Fibroblast of pulmonary artery (primary cell): ENCODE measurements around the gene TRIP12.

ENCODE experiments used
- DNase-seq: peaks from one replicate; pipeline ENCODE4 v3.0.0-alpha.2; 2010; ENCODE audit warnings: low read depth
- H3K4me3 ChIP-seq: replicated peaks from 2 replicates; pipeline ENCODE4 v1.5.1; 2011; ENCODE audit warnings: low read depth, mild to moderate bottlenecking, control low read depth, low read length, moderate library complexity
- TF ChIP-seq, protein P1 (sequence below): IDR thresholded peaks from 2 replicates; pipeline ENCODE4 v1.5.1; 2011; ENCODE audit warnings: mild to moderate bottlenecking, control low read depth, low read length, inconsistent platforms; ENCODE audit errors: missing control alignments

Gene TRIP12

DNA sequence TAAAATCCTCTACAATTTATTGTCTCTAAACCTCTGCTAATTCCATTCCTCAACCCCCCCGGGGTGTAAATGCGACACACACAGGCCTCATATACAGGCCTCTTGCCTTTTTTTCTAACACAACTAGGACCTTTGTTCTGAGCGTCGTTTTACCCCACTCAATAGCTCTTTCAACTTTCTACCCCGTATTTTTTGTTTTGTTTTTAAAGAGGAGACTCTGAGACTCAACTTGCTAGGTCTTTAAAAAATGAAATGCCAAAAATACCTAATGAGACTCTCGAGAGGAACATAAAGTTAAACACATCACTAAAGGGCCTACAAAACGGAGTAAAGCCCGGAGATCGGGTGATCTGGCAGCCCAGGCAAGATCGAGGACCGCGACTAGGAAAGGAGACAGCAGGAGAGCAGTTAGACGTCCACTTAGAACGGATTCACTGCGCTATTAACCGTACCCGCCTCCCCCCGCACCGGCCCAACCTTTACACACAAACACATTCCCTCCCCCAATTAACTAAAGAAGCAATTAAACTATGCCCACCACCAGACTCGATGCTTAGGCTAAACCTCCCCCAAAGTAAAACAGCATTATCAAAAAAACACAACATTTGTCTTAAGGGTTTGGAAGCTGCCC lies 1.7 kb downstream of the TRIP12 start:
- DNase-seq: peak; percentile 24
- TF ChIP-seq, protein P1, sequence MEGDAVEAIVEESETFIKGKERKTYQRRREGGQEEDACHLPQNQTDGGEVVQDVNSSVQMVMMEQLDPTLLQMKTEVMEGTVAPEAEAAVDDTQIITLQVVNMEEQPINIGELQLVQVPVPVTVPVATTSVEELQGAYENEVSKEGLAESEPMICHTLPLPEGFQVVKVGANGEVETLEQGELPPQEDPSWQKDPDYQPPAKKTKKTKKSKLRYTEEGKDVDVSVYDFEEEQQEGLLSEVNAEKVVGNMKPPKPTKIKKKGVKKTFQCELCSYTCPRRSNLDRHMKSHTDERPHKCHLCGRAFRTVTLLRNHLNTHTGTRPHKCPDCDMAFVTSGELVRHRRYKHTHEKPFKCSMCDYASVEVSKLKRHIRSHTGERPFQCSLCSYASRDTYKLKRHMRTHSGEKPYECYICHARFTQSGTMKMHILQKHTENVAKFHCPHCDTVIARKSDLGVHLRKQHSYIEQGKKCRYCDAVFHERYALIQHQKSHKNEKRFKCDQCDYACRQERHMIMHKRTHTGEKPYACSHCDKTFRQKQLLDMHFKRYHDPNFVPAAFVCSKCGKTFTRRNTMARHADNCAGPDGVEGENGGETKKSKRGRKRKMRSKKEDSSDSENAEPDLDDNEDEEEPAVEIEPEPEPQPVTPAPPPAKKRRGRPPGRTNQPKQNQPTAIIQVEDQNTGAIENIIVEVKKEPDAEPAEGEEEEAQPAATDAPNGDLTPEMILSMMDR: no peak
- H3K4me3 ChIP-seq: peak overlapping the region; percentile 92

DNA sequence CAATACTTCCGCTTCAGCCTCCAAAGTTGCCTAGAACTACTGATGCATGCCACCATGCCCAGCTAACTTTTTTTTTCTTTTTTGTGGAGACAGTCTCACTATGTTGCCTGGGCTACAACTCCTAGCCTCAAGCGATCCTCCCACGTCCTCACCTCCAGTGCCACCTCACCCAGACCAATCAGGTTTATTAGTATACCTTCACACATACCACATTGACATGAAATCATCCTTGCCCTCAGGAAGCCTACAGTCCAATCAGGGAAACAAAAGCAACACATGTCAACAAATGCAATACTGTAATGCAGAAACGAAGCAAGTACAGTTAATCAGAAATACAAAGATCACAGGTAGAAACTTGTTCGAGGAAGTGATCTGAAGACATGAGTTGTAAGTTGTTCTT lies 4.0 kb downstream of the TRIP12 start:
- TF ChIP-seq, protein P1: no peak
- no peak for DNase-seq
- H3K4me3 ChIP-seq: no peak overlapping the region

DNA sequence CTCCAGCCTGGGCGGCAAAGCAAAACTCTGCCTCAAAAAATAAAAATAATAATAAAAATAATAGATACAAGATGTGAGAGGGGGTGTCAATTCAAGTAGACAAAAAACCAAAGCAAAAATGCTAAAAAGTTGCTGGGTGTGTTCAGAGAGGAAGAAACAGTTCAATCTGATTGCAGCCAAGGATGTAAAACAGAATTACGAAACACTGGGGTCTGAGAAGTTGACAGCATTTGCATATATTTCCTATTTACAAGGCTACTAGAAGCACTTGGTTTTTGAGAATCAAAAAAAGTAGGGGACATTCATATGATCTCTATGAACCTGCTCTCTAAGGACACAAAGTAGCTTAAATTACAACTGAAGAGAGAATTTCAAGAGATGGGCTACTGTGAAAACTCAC lies 7.6 kb downstream of the TRIP12 start:
- TF ChIP-seq, protein P1: no peak
- no peak overlapping the region for H3K4me3 ChIP-seq
- peak; percentile 35 for DNase-seq

DNA sequence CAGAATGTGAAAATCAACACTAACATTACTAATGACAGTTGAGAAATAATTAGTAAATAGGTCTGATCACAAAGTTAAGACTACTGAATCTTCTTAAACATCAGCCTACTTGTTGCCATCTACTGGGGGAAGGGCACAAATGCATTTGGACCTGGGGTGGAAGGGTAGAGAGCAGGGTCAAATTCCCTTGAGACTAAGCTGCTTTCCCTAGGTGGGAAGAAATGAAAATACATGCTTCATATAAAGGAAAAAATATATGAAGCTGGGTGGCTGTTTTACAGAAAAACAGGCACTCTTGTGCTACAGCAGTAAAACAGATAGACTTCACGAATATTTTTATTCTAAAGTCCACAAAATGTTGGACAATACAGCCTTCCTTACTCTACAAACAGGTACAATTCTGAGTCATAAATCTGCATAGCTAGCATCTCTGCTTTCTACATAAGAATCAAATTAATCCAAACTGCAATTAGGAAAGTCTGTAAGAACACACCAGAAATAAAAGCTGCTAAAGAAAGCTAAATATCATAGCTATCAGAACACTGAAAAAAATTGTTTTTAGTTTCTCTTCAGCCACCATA lies 10.9 kb downstream of the TRIP12 start:
- H3K4me3 ChIP-seq: no peak overlapping the region
- peak; percentile 30 for DNase-seq
- TF ChIP-seq, protein P1: peak; percentile 38

DNA sequence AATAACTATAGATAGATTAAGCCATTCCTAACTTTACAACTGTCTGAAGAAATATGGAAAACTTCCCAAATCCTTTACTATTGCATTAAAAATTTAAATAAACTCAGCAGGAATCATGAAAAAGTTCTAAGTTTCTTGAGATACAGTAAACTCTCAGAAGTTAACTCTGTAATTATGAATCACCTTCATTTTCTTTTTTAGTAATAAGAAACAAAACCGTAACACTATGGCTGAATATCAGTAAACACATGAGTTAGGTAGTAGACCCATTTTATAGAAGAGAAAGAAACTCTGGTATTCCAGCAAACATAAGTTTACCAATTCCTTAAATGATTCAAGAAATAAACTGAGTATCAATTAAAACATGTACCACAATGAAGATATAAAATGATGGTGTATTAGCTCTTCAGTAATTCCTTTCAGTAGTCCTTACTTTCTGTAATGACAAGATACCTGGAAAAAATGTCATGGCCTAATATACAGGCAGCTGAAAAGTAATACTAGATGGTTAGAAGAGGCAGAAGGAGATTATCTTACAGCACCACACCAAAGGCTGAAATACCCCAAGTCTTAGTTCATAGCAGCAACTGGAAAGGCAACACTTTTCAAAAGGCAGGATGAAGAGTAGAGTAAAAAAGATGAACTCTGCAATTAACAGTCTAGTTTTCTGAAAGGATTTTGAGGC lies 11.5 kb downstream of the TRIP12 start:
- TF ChIP-seq, protein P1: no peak
- no peak overlapping the region for H3K4me3 ChIP-seq
- no peak for DNase-seq

DNA sequence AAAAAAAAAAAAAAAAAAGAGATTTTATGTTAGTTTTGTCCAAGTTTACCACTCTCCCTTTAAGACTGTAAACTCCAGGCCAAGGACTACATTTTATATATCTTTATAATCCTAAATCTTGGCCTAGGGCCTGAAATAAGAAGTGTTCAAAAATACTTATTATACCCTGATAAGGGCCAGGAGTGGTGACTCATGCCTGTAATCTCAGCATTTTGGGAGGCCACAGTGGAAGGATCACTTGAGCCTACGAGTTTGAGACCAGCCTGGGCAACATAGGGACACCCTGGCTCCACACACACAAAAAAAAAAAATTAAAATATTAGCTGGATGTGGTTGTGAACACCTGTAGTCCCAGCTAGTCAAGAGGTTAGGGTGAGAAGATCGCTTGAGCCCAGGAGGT lies 12.7 kb downstream of the TRIP12 start:
- TF ChIP-seq, protein P1: no peak
- no peak overlapping the region for H3K4me3 ChIP-seq
- DNase-seq: peak; percentile 37
